H1 (cell line): ENCODE results near the gene PACSIN1. TPM values are rescaled to one million over a fixed set of nuclear protein-coding genes. Genes with fewer than 3 reads are reported as not detected.
A peak's percentile ranks its signal among the peaks of the same experiment; 100 is the strongest.

Source experiments
- CTCF ChIA-PET: fragments of 300-600 bp; sonication (Branson Sonifier 250); formaldehyde crosslinking; loops from one replicate; lab custom pipeline; 2021; ENCODE audit not compliant: partially characterized antibody; lab: Charles Lee
- POLR2A ChIA-PET: fragments of 300-600 bp; sonication (Branson Sonifier 250); formaldehyde crosslinking; loops from one replicate; lab custom pipeline; 2021; ENCODE audit warnings: inconsistent platforms; ENCODE audit not compliant: partially characterized antibody; lab: Charles Lee
- DNase-seq, 2 experiments: peaks; one replicate each; pipeline versions ENCODE4 v3.0.0 to v3.0.0-alpha.2; 2010 to 2022; ENCODE audit warnings: low spot score in 2 of 2, low read depth in 1 of 2, mixed read lengths in 1 of 2
- FAIRE-seq: peaks from 2 replicates; lab custom pipeline; 2011; peaks lifted over from hg19 to GRCh38; lab: Jason Lieb, UNC
- H2AFZ ChIP-seq: 2 replicates; pipeline ENCODE4 v1.8.1; 2012; ENCODE audit warnings: low read length, inconsistent platforms
- H2AK5ac ChIP-seq: 2 replicates; pipeline ENCODE4 v1.6.1; 2013; ENCODE audit warnings: low read depth, low read length
- H2BK120ac ChIP-seq: replicated peaks from 2 replicates; pipeline ENCODE3; 2013; ENCODE audit warnings: low read depth, low read length, inconsistent platforms
- H2BK12ac ChIP-seq: 2 replicates; pipeline ENCODE4 v1.6.1; 2013; ENCODE audit warnings: low read depth, low read length
- H2BK15ac ChIP-seq: 2 replicates; pipeline ENCODE4 v1.6.1; 2013; ENCODE audit warnings: low read length
- H2BK20ac ChIP-seq: 2 replicates; pipeline ENCODE4 v1.6.1; 2013; ENCODE audit warnings: low read length
- H2BK5ac ChIP-seq: 2 replicates; pipeline ENCODE4 v1.6.1; 2013; ENCODE audit warnings: low read depth, low read length
- H3K14ac ChIP-seq: 2 replicates; pipeline ENCODE4 v1.6.1; 2013; ENCODE audit warnings: inconsistent platforms; ENCODE audit not compliant: insufficient read length
- H3K18ac ChIP-seq: 2 replicates; pipeline ENCODE4 v1.6.1; 2013; ENCODE audit warnings: low read length; ENCODE audit errors: extremely low read depth
- H3K23ac ChIP-seq: 2 replicates; pipeline ENCODE4 v1.6.1; 2013; ENCODE audit warnings: inconsistent platforms; ENCODE audit not compliant: insufficient read length
- H3K23me2 ChIP-seq: 2 replicates; pipeline ENCODE4 v1.6.1; 2013; ENCODE audit warnings: low read depth, low read length
- H3K27ac ChIP-seq: 2 replicates; pipeline ENCODE4 v1.6.1; 2011; ENCODE audit warnings: low read depth, low read length, inconsistent platforms
- H3K27me3 ChIP-seq, 4 experiments: replicated peaks in 1 of 4; 1 replicate in 1 of 4; 2 replicates in 3 of 4; pipeline versions ENCODE4 v1.6.1 to v1.8.1; 2011 to 2013; ENCODE audit warnings: low read length in 3 of 4, mild to moderate bottlenecking in 3 of 4, inconsistent platforms in 2 of 4, mixed read lengths in 2 of 4, moderate library complexity in 1 of 4; ENCODE audit not compliant: control insufficient read depth in 3 of 4, insufficient read depth in 3 of 4; ENCODE audit errors: extremely low read depth in 1 of 4
- H3K36me3 ChIP-seq, 4 experiments: 2 replicates each; pipeline versions ENCODE4 v1.6.1 to v1.8.1; 2011 to 2013; ENCODE audit warnings: mild to moderate bottlenecking in 4 of 4, low read length in 3 of 4, moderate library complexity in 2 of 4, control low read depth in 1 of 4, inconsistent platforms in 1 of 4; ENCODE audit not compliant: insufficient read depth in 4 of 4, control insufficient read depth in 2 of 4
- H3K4ac ChIP-seq: replicated peaks from 2 replicates; pipeline ENCODE3; 2013; ENCODE audit warnings: low read length, low read depth, mixed read lengths, inconsistent platforms; ENCODE audit not compliant: insufficient read length
- H3K4me1 ChIP-seq, 4 experiments: replicated peaks in 1 of 4; 1 replicate in 1 of 4; 2 replicates in 3 of 4; pipeline versions ENCODE4 v1.6.1 to v1.8.1; 2011 to 2013; ENCODE audit warnings: low read length in 3 of 4, inconsistent platforms in 2 of 4, mixed read lengths in 1 of 4; ENCODE audit not compliant: insufficient read depth in 4 of 4, control insufficient read depth in 3 of 4
- H3K4me2 ChIP-seq, 2 experiments: 2 replicates each; pipeline versions ENCODE4 v1.6.1 to v1.8.1; 2011 to 2013; ENCODE audit warnings: low read depth in 2 of 2, low read length in 2 of 2, control low read depth in 1 of 2, inconsistent platforms in 1 of 2, mild to moderate bottlenecking in 1 of 2; ENCODE audit not compliant: insufficient read depth in 1 of 2
- H3K4me3 ChIP-seq, 4 experiments: fragments of 200-600, 300-600 bp in 1 of 4; sonication (generic), shearing (Covaris generic), sonication (Bioruptor Twin) in 1 of 4; 2 replicates each; pipeline versions ENCODE4 v1.5.1 to v1.8.1; 2011 to 2016; ENCODE audit warnings: low read length in 4 of 4, low read depth in 3 of 4, control low read depth in 2 of 4, inconsistent platforms in 2 of 4, mild to moderate bottlenecking in 2 of 4, mixed read lengths in 1 of 4, moderate library complexity in 1 of 4; ENCODE audit not compliant: insufficient read depth in 2 of 4; ENCODE audit errors: extremely low read depth in 1 of 4
- H3K56ac ChIP-seq: replicated peaks from 2 replicates; pipeline ENCODE3; 2013; ENCODE audit warnings: low read depth, mild to moderate bottlenecking, mixed read lengths, low read length, inconsistent platforms; ENCODE audit not compliant: insufficient read length
- H3K79me1 ChIP-seq: 2 replicates; pipeline ENCODE4 v1.6.1; 2013; ENCODE audit warnings: low read depth, low read length, control low read depth
- H3K79me2 ChIP-seq, 2 experiments: 2 replicates each; pipeline versions ENCODE4 v1.6.1 to v1.8.1; 2012 to 2013; ENCODE audit warnings: low read length in 2 of 2, mild to moderate bottlenecking in 2 of 2, inconsistent platforms in 1 of 2; ENCODE audit not compliant: insufficient read depth in 2 of 2, control insufficient read depth in 1 of 2
- H3K9ac ChIP-seq, 4 experiments: replicated peaks in 1 of 4; 1 replicate in 1 of 4; 2 replicates in 3 of 4; pipeline versions ENCODE4 v1.6.1 to v1.8.1; 2011 to 2013; ENCODE audit warnings: low read depth in 3 of 4, low read length in 3 of 4, control low read depth in 2 of 4, mild to moderate bottlenecking in 2 of 4, moderate library complexity in 2 of 4, inconsistent platforms in 1 of 4; ENCODE audit errors: extremely low read depth in 1 of 4
- H3K9me3 ChIP-seq, 2 experiments: 2 replicates each; pipeline versions ENCODE4 v1.6.1 to v1.8.1; 2012 to 2013; ENCODE audit warnings: mild to moderate bottlenecking in 2 of 2, moderate library complexity in 2 of 2, control low read depth in 1 of 2, inconsistent platforms in 1 of 2, low read depth in 1 of 2, low read length in 1 of 2, mixed read lengths in 1 of 2; ENCODE audit not compliant: insufficient read depth in 2 of 2
- H4K20me1 ChIP-seq, 2 experiments: replicated peaks in 1 of 2; 2 replicates each; pipeline versions ENCODE3 to v1.8.1; 2011 to 2013; ENCODE audit warnings: inconsistent platforms in 2 of 2, low read length in 2 of 2, mild to moderate bottlenecking in 1 of 2; ENCODE audit not compliant: insufficient read depth in 2 of 2, control insufficient read depth in 1 of 2
- H4K5ac ChIP-seq: 2 replicates; pipeline ENCODE4 v1.6.1; 2013; ENCODE audit warnings: low read length, low read depth, mixed read lengths, inconsistent platforms; ENCODE audit not compliant: insufficient read length
- H4K8ac ChIP-seq: 2 replicates; pipeline ENCODE4 v1.8.0; 2013; ENCODE audit warnings: mild to moderate bottlenecking, moderate library complexity, low read length, inconsistent platforms; ENCODE audit not compliant: insufficient read depth; ENCODE audit errors: extremely low read depth
- H4K91ac ChIP-seq: replicated peaks from 2 replicates; pipeline ENCODE3; 2013; ENCODE audit warnings: low read length, mixed read lengths, inconsistent platforms; ENCODE audit not compliant: insufficient read length
- CBX5 ChIP-seq: fragments of 300-800, 300-1000 bp; sonication (generic); IDR thresholded peaks from 2 replicates; pipeline ENCODE4 v1.7.1; 2016; ENCODE audit warnings: antibody characterized with exemption, low read length, low read depth
- CEBPB ChIP-seq: IDR thresholded peaks from 2 replicates; pipeline ENCODE4 v1.6.1; 2012; ENCODE audit warnings: low read depth, low read length
- CHD2 ChIP-seq: IDR thresholded peaks from 2 replicates; pipeline ENCODE4 v1.6.1; 2012; ENCODE audit warnings: low read length, improper control_type of control experiment
- CTBP2 ChIP-seq: IDR thresholded peaks from 2 replicates; pipeline ENCODE4 v1.7.0; 2011; ENCODE audit warnings: borderline replicate concordance, mild to moderate bottlenecking, moderate library complexity, mixed read lengths, low read length; ENCODE audit not compliant: insufficient read depth, insufficient read length
- RAD21 ChIP-seq, 2 experiments: IDR thresholded peaks in 1 of 2; conservative IDR thresholded peaks in 1 of 2; 2 replicates each; pipeline ENCODE4 v1.6.1; 2011; ENCODE audit warnings: low read depth in 2 of 2, low read length in 2 of 2, improper control_type of control experiment in 1 of 2, inconsistent platforms in 1 of 2, mild to moderate bottlenecking in 1 of 2, moderate library complexity in 1 of 2
- RFX5 ChIP-seq: IDR thresholded peaks from 2 replicates; pipeline ENCODE4 v1.6.1; 2011; ENCODE audit warnings: low read depth, low read length, improper control_type of control experiment, borderline replicate concordance
- TEAD4 ChIP-seq: IDR thresholded peaks from 2 replicates; pipeline ENCODE4 v1.6.1; 2012; ENCODE audit warnings: low read depth, low read length, inconsistent platforms, mixed read lengths
- WGBS, 2 experiments: shearing (Covaris generic) in 1 of 2; methylation state at CpG; one replicate each; pipeline versions ENCODE4 v1.1.6 to v1.1.7; 2013 to 2015; ENCODE audit warnings: low lambda C conversion rate in 2 of 2, mixed read lengths in 2 of 2, inconsistent platforms in 1 of 2, low coverage in 1 of 2, missing lambda C conversion rate in 1 of 2; ENCODE audit not compliant: insufficient replicate concordance in 2 of 2, insufficient coverage in 1 of 2, insufficient read length in 1 of 2; ENCODE audit errors: extremely low coverage in 1 of 2, missing lambda C conversion rate in 1 of 2; 5-methylcytosine and 5-hydroxymethylcytosine counted together
- polyA plus RNA-seq, 7 experiments: library from polyadenylated mRNA; depleted of rRNA in 3 of 7; stranded (reverse) in 5 of 7; unstranded in 2 of 7; fragments of >200 nt in 5 of 7; fragments of 200-250 nt in 2 of 7; gene quantifications; 1 replicate in 5 of 7; 2 replicates in 1 of 7; 4 replicates in 1 of 7; pipeline versions ENCODE4 v1.2.1 to v1.2.3, GENCODE V29; 2011 to 2013; ENCODE audit warnings: missing spikeins in 2 of 7, mixed read lengths in 2 of 7
- total RNA-seq: library from RNA; stranded (reverse); fragmentation: NEBNext Ultra II Directional; extraction: Animal tissue kit (Norgen Biotek cat#: 25700); gene quantifications from 2 replicates; pipeline ENCODE4 v1.2.1, GENCODE V29; 2021
- TF ChIP-seq, protein P1 (sequence below): IDR thresholded peaks from 2 replicates; pipeline ENCODE4 v1.6.1; 2011; ENCODE audit warnings: low read length, improper control_type of control experiment
- TF ChIP-seq, protein P2 (sequence below): IDR thresholded peaks from 2 replicates; pipeline ENCODE4 v1.6.1; 2011; ENCODE audit warnings: low read depth, mild to moderate bottlenecking, low read length; ENCODE audit not compliant: insufficient read depth

PACSIN1 gene
- total and polyA plus RNA-seq, 2 of the 8 experiments (the other 6 are each of a cell fraction or from before 2014, with no cell fraction given) = 5.9 to 11.1 TPM

DNA sequence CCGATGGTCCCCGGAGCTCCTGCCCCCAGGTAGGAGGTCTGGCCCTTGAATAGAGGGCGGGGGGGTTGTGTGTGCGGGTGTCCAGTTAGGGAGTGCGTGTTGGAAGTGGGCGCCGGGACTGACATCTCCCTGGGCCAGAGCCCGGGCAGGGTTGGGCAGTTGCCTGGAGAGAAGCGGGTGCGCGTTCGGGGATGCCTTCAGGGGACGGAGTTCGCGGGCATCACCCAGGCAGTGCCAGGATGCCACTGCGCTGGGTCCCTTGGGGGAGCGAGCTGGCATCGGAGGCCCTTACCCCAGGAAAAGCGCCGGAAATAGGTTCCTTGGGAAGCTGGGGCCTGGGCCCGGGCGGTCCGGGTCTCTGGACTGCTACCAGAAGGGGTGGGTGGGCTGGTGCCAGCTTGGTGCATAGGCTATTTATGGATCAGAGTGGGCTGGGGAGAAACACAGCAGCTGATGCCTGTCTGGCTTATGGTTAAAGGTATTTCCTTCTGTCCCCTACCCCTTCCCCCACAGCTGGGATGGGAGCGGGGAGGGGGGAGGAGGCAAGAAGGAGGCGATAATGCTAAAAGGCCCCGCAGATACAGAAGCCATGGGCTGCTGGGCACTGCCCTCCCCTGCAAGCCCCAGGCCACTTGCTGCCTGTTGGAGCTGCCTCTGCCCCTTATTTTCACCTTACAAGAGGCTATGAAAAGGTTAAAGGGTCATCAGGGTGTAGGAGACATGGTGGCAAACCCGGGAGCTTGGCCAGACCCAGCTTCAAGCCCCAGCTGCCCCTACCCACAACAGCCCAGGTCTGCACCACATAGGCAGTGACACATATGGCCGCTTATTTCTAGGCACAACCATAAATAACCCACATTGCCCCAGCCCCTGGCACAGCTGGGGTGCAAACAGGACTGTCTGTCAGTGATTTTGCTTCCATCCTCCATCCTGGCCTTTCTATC is 638 bp downstream of the PACSIN1 start:
- Histone ChIP-seq H3K9ac (peak overlapping the region in 1 of 4 experiments; percentile 2; a peak in 2 of 7 replicates), H2BK20ac (no peak overlapping the region), H3K9me3 (no peaks in the 10 kb centered on the region), H4K8ac (peak overlapping the region; percentile 82), H3K23ac (no peak overlapping the region), H2AFZ (no peak overlapping the region), H3K27me3 (peaks cover 0 to 11% (median 8%) of the 10 kb centered on the region in 4 experiments; a peak in 4 of 7 replicates), H3K14ac (no peak overlapping the region), H4K91ac (no peak overlapping the region), H4K5ac (peak overlapping the region; percentile 16), H3K4ac (no peak overlapping the region), H2AK5ac (no peak overlapping the region), H2BK15ac (no peak overlapping the region), H3K4me2 (peak overlapping the region; percentile 76 to 100), H3K18ac (no peak overlapping the region), H3K4me1 (peaks cover 0 to 9% (median 8%) of the 10 kb centered on the region in 4 experiments; a peak in 6 of 7 replicates), H3K36me3 (no peaks in the 10 kb centered on the region), H3K79me2 (no peaks in the 10 kb centered on the region), H3K4me3 (peak overlapping the region; percentile 56 to 98 (median 62)), H3K27ac (no peak overlapping the region), H2BK5ac (no peak overlapping the region), H2BK120ac (no peak overlapping the region), H3K56ac (peak overlapping the region; percentile 51), H3K23me2 (peaks cover 14% of the 10 kb centered on the region), H3K79me1 (no peaks in the 10 kb centered on the region), H4K20me1 (no peaks in the 10 kb centered on the region), H2BK12ac (no peak overlapping the region)
- CTCF ChIA-PET = interaction anchor here (0.6 to 13.0 kb wide), 6 partner anchors 8 to 554 kb away, joined by 3 to 213 read pairs (median 4); partner anchors contain the start of gene SMIM29
- POLR2A ChIA-PET = interaction anchor here (0.6 to 2.9 kb wide), 9 partner anchors 9 to 229 kb away, joined by 3 to 11 read pairs (median 4); partner anchors contain the start of gene HMGA1
- FAIRE-seq (no peak), DNase-seq (peak in 1 of 2 experiments; percentile 59)
- 32% methylated on average over 15 of the region's 28 CpGs; no CpG with 5 or more reads in 1 of the 2 experiments for WGBS, 2 experiments
- TF ChIP-seq, protein P1, sequence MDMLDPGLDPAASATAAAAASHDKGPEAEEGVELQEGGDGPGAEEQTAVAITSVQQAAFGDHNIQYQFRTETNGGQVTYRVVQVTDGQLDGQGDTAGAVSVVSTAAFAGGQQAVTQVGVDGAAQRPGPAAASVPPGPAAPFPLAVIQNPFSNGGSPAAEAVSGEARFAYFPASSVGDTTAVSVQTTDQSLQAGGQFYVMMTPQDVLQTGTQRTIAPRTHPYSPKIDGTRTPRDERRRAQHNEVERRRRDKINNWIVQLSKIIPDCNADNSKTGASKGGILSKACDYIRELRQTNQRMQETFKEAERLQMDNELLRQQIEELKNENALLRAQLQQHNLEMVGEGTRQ = no peak
- TF ChIP-seq CHD2 (no peak), CBX5 (no peak), RFX5 (no peak), TEAD4 (no peak), CTBP2 (peak; percentile 26), RAD21 (IDR thresholded peaks at IDR 0.05 in 1 of 2, conservative IDR thresholded peaks at IDR 0.05 in 1 of 2; ENCODE audit: low read depth in 2 of 2, low read length in 2 of 2) (no peak), CEBPB (no peak)
- TF ChIP-seq, protein P2, sequence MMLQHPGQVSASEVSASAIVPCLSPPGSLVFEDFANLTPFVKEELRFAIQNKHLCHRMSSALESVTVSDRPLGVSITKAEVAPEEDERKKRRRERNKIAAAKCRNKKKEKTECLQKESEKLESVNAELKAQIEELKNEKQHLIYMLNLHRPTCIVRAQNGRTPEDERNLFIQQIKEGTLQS = no peak
